ENCODE measurements around the gene KCNIP4. TPM values are rescaled to one million over a fixed set of nuclear protein-coding genes. Genes with fewer than 3 reads are reported as not detected.

KCNIP4 gene
- total RNA-seq, 1 donor from 2014 or later = not detected

- DNase-seq = no peak
These were observed 916.4 kb downstream of the KCNIP4 start for GRCh38 chr4:21032089-21032645.

- no peak for DNase-seq
These were observed 929.8 kb downstream of the KCNIP4 start for GRCh38 chr4:21018817-21019216.

- peak; percentile 31 for DNase-seq
These were observed 935.1 kb downstream of the KCNIP4 start for GRCh38 chr4:21013501-21013900.

- DNase-seq = peak; percentile 82
These were observed 935.7 kb downstream of the KCNIP4 start for GRCh38 chr4:21012851-21013331.

GRCh38 chr4:21011106-21011505 is 937.5 kb downstream of the KCNIP4 start:
- peak; percentile 78 for DNase-seq

- no peak for DNase-seq
These were observed 938.6 kb downstream of the KCNIP4 start for GRCh38 chr4:21009956-21010355.

- DNase-seq = no peak
These were observed 942.9 kb downstream of the KCNIP4 start for GRCh38 chr4:21005647-21006046.

GRCh38 chr4:21002976-21003375 is 945.6 kb downstream of the KCNIP4 start:
- DNase-seq = peak; percentile 60

GRCh38 chr4:21002286-21002685 is 946.3 kb downstream of the KCNIP4 start:
- DNase-seq = no peak

- DNase-seq = no peak
These were observed 947.1 kb downstream of the KCNIP4 start for GRCh38 chr4:21001490-21001889.

GRCh38 chr4:20997886-20998285 is 950.7 kb downstream of the KCNIP4 start:
- DNase-seq = no peak

GRCh38 chr4:20995610-20996009 is 953.0 kb downstream of the KCNIP4 start:
- DNase-seq = no peak

- no peak for DNase-seq
These were observed 953.6 kb downstream of the KCNIP4 start for GRCh38 chr4:20995015-20995414.

GRCh38 chr4:20992002-20992401 is 956.6 kb downstream of the KCNIP4 start:
- DNase-seq = peak; percentile 69

GRCh38 chr4:20987191-20987590 is 961.4 kb downstream of the KCNIP4 start:
- DNase-seq = no peak

GRCh38 chr4:20984576-20984836 is 964.1 kb downstream of the KCNIP4 start:
- DNase-seq = no peak

GRCh38 chr4:20983763-20984575 is 964.6 kb downstream of the KCNIP4 start:
- DNase-seq = peak; percentile 47

- no peak for DNase-seq
These were observed 966.0 kb downstream of the KCNIP4 start for GRCh38 chr4:20982544-20982943.

GRCh38 chr4:20960291-20960690 is 988.3 kb downstream of the KCNIP4 start:
- DNase-seq = no peak

GRCh38 chr4:20954541-20954940 is 994.0 kb downstream of the KCNIP4 start:
- no peak for DNase-seq

- DNase-seq = no peak
These were observed 1003.6 kb downstream of the KCNIP4 start for GRCh38 chr4:20944961-20945360.

GRCh38 chr4:20944451-20944850 is 1004.1 kb downstream of the KCNIP4 start:
- no peak for DNase-seq

GRCh38 chr4:20938204-20938603 is 1010.4 kb downstream of the KCNIP4 start:
- no peak for DNase-seq

GRCh38 chr4:20926529-20926928 is 1022.0 kb downstream of the KCNIP4 start:
- DNase-seq = no peak

- no peak for DNase-seq
These were observed 1023.4 kb downstream of the KCNIP4 start for GRCh38 chr4:20925176-20925575.

Measured in dermis blood vessel endothelial cell (primary cell).